ENCODE data around the gene PLCXD1.
"Not testable (repeated sequence)": the region's sequence is repeated elsewhere in the genome, so short reads cannot be mapped to it uniquely, and the experiment has no call there.

The PLCXD1 gene

DNA sequence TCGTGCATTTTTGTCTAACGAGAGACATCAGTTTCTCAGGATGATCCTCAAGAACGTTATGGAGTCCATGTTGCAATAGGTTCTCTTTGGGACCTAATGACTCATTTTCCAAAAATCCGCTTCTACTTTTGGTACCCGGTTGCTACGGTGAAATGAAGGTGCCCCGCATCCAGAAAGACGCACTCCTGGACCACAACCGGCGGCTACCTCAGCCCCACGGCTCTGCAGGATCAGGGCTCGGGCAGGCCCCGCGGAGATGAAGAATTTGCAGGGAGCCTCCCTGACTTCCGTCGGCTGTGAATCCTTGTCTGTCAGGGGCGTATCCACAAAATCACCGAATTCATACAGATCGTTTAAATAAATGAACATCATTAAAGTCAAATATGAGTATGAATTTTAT, 21.8 kb downstream of the PLCXD1 start:
- TF ChIP-seq, protein P1, sequence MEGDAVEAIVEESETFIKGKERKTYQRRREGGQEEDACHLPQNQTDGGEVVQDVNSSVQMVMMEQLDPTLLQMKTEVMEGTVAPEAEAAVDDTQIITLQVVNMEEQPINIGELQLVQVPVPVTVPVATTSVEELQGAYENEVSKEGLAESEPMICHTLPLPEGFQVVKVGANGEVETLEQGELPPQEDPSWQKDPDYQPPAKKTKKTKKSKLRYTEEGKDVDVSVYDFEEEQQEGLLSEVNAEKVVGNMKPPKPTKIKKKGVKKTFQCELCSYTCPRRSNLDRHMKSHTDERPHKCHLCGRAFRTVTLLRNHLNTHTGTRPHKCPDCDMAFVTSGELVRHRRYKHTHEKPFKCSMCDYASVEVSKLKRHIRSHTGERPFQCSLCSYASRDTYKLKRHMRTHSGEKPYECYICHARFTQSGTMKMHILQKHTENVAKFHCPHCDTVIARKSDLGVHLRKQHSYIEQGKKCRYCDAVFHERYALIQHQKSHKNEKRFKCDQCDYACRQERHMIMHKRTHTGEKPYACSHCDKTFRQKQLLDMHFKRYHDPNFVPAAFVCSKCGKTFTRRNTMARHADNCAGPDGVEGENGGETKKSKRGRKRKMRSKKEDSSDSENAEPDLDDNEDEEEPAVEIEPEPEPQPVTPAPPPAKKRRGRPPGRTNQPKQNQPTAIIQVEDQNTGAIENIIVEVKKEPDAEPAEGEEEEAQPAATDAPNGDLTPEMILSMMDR (IDR thresholded peaks at IDR 0.05), result no peak
- H3K4me3 ChIP-seq (ENCODE audit: low read depth in 1 of 2, low read length in 1 of 2), result no peak overlapping the region
- peaks cover 59% of the 10 kb centered on the region for H3K36me3 ChIP-seq
- H3K4me1 ChIP-seq (ENCODE audit: control insufficient read depth in 1 of 2, insufficient read depth in 1 of 2, low read depth in 1 of 2, low read length in 1 of 2), result no peaks in the 10 kb centered on the region
- no peaks in the 10 kb centered on the region for H3K27me3 ChIP-seq
- H3K9me3 ChIP-seq, result no peaks in the 10 kb centered on the region
- no peak overlapping the region for H3K27ac ChIP-seq

DNA sequence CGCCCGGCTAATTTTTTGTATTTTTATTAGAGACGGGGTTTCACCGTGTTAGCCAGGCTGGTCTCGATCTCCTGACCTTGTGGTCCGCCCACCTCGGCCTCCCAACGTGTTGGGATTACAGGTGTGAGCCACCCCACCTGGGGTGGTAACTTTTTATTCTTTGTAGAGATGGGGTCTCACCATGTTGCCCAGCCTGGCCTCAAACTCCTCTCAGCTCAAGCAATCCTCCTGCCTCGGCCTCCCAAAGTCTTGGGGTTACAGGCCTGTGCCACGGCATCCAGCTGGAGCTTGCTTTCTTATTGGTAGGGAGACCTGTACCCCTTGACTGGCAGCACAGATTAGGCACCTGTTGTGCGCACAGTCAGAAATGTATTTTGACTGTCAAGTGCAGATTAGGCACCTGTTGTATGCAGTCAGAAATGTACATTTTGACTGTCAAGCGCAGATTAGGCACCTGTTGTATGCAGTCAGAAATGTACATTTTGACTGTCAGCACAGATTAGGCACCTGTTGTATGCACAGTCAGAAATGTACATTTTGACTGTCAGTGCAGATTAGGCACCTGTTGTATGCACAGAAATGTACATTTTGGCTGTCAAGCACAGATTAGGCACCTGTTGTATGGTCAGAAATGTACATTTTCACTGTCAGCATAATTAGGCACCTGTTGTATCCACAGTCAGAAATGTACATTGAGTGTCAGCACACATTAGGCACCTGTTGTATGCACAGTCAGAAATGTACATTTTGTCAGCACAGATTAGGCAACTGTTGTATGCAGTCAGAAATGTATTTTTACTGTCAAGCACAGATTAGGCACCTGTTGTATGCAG, 24.8 kb downstream of the PLCXD1 start:
- H3K27me3 ChIP-seq; H3K9me3 ChIP-seq; H3K27ac ChIP-seq; H3K4me1 ChIP-seq (ENCODE audit: control insufficient read depth in 1 of 2, insufficient read depth in 1 of 2, low read depth in 1 of 2, low read length in 1 of 2); H3K4me3 ChIP-seq (ENCODE audit: low read depth in 1 of 2, low read length in 1 of 2): not testable (repeated sequence)
- peaks cover 57% of the 10 kb centered on the region for H3K36me3 ChIP-seq

DNA sequence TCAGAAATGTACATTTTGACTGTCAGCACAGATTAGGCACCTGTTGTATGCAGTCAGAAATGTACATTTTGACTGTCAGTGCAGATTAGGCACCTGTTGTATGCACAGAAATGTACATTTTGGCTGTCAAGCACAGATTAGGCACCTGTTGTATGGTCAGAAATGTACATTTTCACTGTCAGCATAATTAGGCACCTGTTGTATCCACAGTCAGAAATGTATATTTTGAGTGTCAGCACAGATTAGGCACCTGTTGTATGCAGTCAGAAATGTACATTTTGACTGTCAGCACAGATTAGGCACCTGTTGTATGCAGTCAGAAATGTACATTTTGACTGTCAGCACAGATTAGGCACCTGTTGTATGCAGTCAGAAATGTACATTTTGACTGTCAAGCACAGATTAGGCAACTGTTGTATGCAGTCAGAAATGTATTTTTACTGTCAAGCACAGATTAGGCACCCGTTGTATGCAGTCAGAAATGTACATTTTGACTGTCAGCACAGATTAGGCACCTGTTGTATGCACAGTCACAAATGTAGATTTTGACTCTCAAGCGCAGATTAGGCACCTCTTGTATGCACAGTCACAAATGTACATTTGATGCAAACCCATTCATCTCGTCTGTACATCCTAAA, 25.6 kb downstream of the PLCXD1 start:
- H3K4me1 ChIP-seq (ENCODE audit: control insufficient read depth in 1 of 2, insufficient read depth in 1 of 2, low read depth in 1 of 2, low read length in 1 of 2); H3K4me3 ChIP-seq (ENCODE audit: low read depth in 1 of 2, low read length in 1 of 2); H3K9me3 ChIP-seq; H3K27ac ChIP-seq; H3K27me3 ChIP-seq: not testable (repeated sequence)
- peaks cover 57% of the 10 kb centered on the region for H3K36me3 ChIP-seq

DNA sequence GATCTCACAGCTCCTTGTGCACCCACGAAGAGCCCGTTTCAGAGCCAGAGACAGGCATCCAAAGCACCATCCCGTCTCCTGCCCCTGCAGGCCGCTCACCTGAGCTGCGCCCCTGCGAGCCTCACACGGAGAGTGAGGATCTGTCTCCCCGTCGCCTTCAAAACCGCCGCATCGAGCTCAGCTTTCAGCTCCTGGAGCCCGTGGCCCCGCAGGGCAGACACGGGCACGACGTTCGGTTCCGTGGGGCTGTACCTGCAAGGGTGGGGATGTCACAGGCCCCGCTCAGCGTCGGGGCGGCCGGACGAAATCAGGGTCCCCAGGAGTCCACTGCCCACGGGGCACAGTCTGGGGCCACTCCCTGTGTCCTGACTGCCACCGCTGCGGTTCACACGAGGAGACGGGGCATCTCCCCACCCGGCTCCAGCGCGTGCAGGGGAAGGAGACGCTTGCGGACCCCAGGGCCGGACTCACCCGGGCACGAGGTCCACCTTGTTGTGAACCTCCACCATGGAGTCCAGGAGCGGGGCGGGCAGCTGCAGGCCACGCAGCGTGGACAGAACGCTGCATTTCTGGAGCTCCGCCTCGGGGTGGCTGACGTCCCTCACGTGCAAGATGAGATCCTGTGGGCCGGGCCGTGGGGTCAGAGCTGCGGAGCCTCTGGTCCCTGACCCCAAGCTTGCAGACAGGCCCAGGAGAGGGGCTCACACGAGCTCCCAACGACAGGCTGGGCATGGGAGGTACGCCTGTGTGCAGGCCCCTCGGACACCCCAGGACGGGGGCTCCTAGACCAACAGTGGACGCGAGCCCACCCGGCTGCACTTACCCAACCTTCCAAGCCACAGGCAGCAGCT, 26.3 kb downstream of the PLCXD1 start:
- TF ChIP-seq, protein P1 (IDR thresholded peaks at IDR 0.05), result no peak
- H3K4me3 ChIP-seq (ENCODE audit: low read depth in 1 of 2, low read length in 1 of 2), result no peak overlapping the region
- no peaks in the 10 kb centered on the region for H3K4me1 ChIP-seq (ENCODE audit: control insufficient read depth in 1 of 2, insufficient read depth in 1 of 2, low read depth in 1 of 2, low read length in 1 of 2)
- no peak overlapping the region for H3K27ac ChIP-seq
- H3K9me3 ChIP-seq, result no peaks in the 10 kb centered on the region
- H3K27me3 ChIP-seq, result no peaks in the 10 kb centered on the region
- peaks cover 62% of the 10 kb centered on the region for H3K36me3 ChIP-seq

DNA sequence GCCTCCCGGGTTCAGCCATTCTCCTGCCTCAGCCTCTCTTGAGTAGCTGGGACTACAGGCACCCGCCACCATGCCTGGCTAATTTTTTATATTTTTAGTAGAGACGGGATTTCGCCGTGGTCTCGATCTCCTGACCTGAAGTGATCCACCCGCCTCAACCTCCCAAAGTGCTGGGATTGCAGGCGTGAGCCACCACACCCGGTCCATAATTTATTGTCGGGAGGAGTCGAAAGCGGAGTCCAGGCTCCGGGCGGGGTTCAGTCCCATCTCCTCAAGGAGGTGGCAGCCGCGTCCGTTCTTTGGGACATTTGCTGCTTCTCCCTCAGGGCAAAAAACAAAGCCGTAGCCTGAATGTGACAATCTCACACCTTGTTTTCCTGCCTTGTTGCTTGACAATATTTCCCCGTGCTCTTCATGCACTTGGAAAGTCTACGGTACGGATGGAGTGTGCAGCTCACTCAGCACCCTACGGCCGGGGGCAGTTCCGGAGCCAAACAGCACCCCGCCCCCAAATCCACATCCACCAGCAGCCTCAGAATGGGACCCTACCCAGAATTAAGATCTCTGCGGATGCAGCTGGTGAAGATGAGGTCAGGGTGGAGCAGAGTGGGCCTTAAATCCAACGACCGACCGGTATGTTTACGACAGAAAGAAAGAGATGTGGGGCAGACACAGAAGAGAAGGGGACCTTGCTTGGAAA, 27.8 kb downstream of the PLCXD1 start:
- Histone ChIP-seq H3K9me3 (no peaks in the 10 kb centered on the region), H3K4me1 (ENCODE audit: control insufficient read depth in 1 of 2, insufficient read depth in 1 of 2, low read depth in 1 of 2, low read length in 1 of 2) (no peaks in the 10 kb centered on the region), H3K36me3 (peaks cover 71% of the 10 kb centered on the region), H3K27ac (no peak overlapping the region), H3K27me3 (no peaks in the 10 kb centered on the region), H3K4me3 (ENCODE audit: low read depth in 1 of 2, low read length in 1 of 2) (no peak overlapping the region)
- TF ChIP-seq, protein P1 (IDR thresholded peaks at IDR 0.05), result no peak

DNA sequence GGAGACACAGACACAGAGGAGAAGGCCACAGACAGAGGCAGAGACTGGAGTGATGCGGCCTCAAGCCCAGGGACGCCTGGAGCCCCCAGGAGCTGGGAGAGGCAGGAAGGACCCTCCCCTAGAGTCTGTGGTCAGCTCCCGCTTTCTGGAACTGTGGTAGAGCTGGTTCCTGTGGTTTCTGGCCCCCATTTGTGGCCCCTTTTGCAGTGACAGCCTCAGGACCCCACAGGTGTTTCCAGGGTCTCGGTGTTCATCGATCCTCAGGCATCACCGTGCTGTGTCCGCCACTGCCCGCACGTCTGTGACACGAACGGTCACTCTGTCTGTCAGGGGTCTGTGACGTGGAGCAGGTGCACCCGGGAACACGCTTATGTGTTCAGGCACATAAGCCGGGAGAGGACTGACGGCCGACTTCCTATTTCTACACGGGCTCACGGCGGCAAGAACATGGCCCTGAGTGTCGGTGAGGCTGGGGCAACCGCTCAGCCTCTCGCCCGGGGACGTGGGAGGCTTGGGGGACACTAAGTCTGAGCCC, 29.5 kb downstream of the PLCXD1 start:
- no peaks in the 10 kb centered on the region for H3K9me3 ChIP-seq
- H3K36me3 ChIP-seq, result peaks cover 73% of the 10 kb centered on the region
- H3K27me3 ChIP-seq, result no peaks in the 10 kb centered on the region
- TF ChIP-seq, protein P1 (IDR thresholded peaks at IDR 0.05), result no peak
- H3K4me3 ChIP-seq (ENCODE audit: low read depth in 1 of 2, low read length in 1 of 2), result no peak overlapping the region
- no peak overlapping the region for H3K27ac ChIP-seq
- H3K4me1 ChIP-seq (ENCODE audit: control insufficient read depth in 1 of 2, insufficient read depth in 1 of 2, low read depth in 1 of 2, low read length in 1 of 2), result no peaks in the 10 kb centered on the region
